H9 (cell line): ENCODE results near the gene CPB1. TPM values are rescaled to one million over a fixed set of nuclear protein-coding genes. Genes with fewer than 3 reads are reported as not detected.

Experiments
- DNase-seq: peaks from one replicate; pipeline ENCODE4 v3.0.0-alpha.2; 2017
- H2AFZ ChIP-seq: one replicate; pipeline ENCODE4 v1.6.1; 2013; ENCODE audit warnings: mild to moderate bottlenecking, low read length, control low read depth, moderate library complexity
- H2AK5ac ChIP-seq: 2 replicates; pipeline ENCODE4 v1.6.1; 2013; ENCODE audit warnings: low read length, control low read depth, mixed read lengths; ENCODE audit not compliant: insufficient read length
- H2BK120ac ChIP-seq: one replicate; pipeline ENCODE4 v1.6.1; 2013; ENCODE audit warnings: low read depth, mild to moderate bottlenecking, low read length, control low read depth, inconsistent platforms; ENCODE audit not compliant: poor library complexity, severe bottlenecking
- H2BK12ac ChIP-seq: 2 replicates; pipeline ENCODE4 v1.6.1; 2013; ENCODE audit warnings: low read length, control low read depth, mixed read lengths, low read depth; ENCODE audit not compliant: insufficient read length
- H2BK15ac ChIP-seq: 2 replicates; pipeline ENCODE4 v1.6.1; 2013; ENCODE audit warnings: low read depth, low read length, control low read depth
- H2BK20ac ChIP-seq: one replicate; pipeline ENCODE4 v1.6.1; 2013; ENCODE audit warnings: low read depth, mild to moderate bottlenecking, low read length, control low read depth, inconsistent platforms; ENCODE audit not compliant: poor library complexity, severe bottlenecking
- H2BK5ac ChIP-seq: 2 replicates; pipeline ENCODE4 v1.6.1; 2013; ENCODE audit warnings: low read length, control low read depth, mixed read lengths; ENCODE audit not compliant: insufficient read length
- H3K14ac ChIP-seq: 2 replicates; pipeline ENCODE4 v1.6.1; 2013; ENCODE audit warnings: low read length, control low read depth; ENCODE audit not compliant: insufficient read depth
- H3K18ac ChIP-seq: 2 replicates; pipeline ENCODE4 v1.6.1; 2013; ENCODE audit warnings: low read depth, mild to moderate bottlenecking, mixed read lengths, low read length, control low read depth; ENCODE audit not compliant: insufficient read length
- H3K23ac ChIP-seq: 2 replicates; pipeline ENCODE4 v1.6.1; 2013; ENCODE audit warnings: low read length, control low read depth, mixed read lengths, low read depth; ENCODE audit not compliant: insufficient read length
- H3K23me2 ChIP-seq: 2 replicates; pipeline ENCODE4 v1.6.1; 2013; ENCODE audit warnings: low read depth, mild to moderate bottlenecking, mixed read lengths, low read length, control low read depth; ENCODE audit not compliant: insufficient read length, poor library complexity, severe bottlenecking
- H3K27ac ChIP-seq: 2 replicates; pipeline ENCODE4 v1.5.1; 2013; ENCODE audit warnings: low read length, control low read depth, mixed read lengths, low read depth; ENCODE audit not compliant: insufficient read length
- H3K27me3 ChIP-seq: 2 replicates; pipeline ENCODE4 v1.6.1; 2013; ENCODE audit warnings: low read length, control low read depth, inconsistent platforms; ENCODE audit not compliant: insufficient read depth
- H3K4ac ChIP-seq: 2 replicates; pipeline ENCODE4 v1.6.1; 2013; ENCODE audit warnings: low read depth, mild to moderate bottlenecking, control low read depth, inconsistent platforms, low read length, moderate library complexity
- H3K4me1 ChIP-seq: 2 replicates; pipeline ENCODE4 v1.6.1; 2013; ENCODE audit warnings: low read length, control low read depth, inconsistent platforms; ENCODE audit not compliant: insufficient read depth
- H3K4me2 ChIP-seq: 2 replicates; pipeline ENCODE4 v1.6.1; 2013; ENCODE audit warnings: low read length, control low read depth, mixed read lengths; ENCODE audit not compliant: insufficient read length, insufficient read depth
- H3K56ac ChIP-seq: 2 replicates; pipeline ENCODE4 v1.6.1; 2013; ENCODE audit warnings: low read depth, mild to moderate bottlenecking, mixed read lengths, low read length, control low read depth; ENCODE audit not compliant: insufficient read length
- H3K79me1 ChIP-seq: 2 replicates; pipeline ENCODE4 v1.6.1; 2013; ENCODE audit warnings: low read depth, mild to moderate bottlenecking, moderate library complexity, low read length, control low read depth, inconsistent platforms; ENCODE audit not compliant: insufficient read depth, poor library complexity, severe bottlenecking
- H3K79me2 ChIP-seq: 2 replicates; pipeline ENCODE4 v1.6.1; 2013; ENCODE audit warnings: low read length, control low read depth, inconsistent platforms; ENCODE audit not compliant: insufficient read depth
- H3K9ac ChIP-seq: 2 replicates; pipeline ENCODE4 v1.6.1; 2013; ENCODE audit warnings: low read length, control low read depth, mixed read lengths; ENCODE audit not compliant: insufficient read length; ENCODE audit errors: extremely low read depth
- H3K9me3 ChIP-seq: one replicate; pipeline ENCODE4 v1.6.1; 2013; ENCODE audit warnings: low read depth, low read length, inconsistent platforms; ENCODE audit not compliant: control insufficient read depth
- H3T11ph ChIP-seq: one replicate; pipeline ENCODE4 v1.6.1; 2013; ENCODE audit warnings: mild to moderate bottlenecking, low read length, control low read depth, inconsistent platforms
- H4K20me1 ChIP-seq: one replicate; pipeline ENCODE4 v1.6.1; 2013; ENCODE audit not compliant: control insufficient read depth, insufficient read length, insufficient read depth
- H4K5ac ChIP-seq: 2 replicates; pipeline ENCODE4 v1.6.1; 2013; ENCODE audit warnings: low read depth, mild to moderate bottlenecking, mixed read lengths, low read length, control low read depth; ENCODE audit not compliant: insufficient read length
- H4K8ac ChIP-seq: replicated peaks from 2 replicates; pipeline ENCODE4 v1.6.1; 2013; ENCODE audit warnings: low read length, control low read depth, mixed read lengths, low read depth; ENCODE audit not compliant: insufficient read length
- H4K91ac ChIP-seq: 2 replicates; pipeline ENCODE4 v1.6.1; 2013; ENCODE audit warnings: low read depth, mild to moderate bottlenecking, moderate library complexity, mixed read lengths, low read length, control low read depth; ENCODE audit not compliant: insufficient read length
- H3K27ac Mint-ChIP-seq, 3 experiments: 2 replicates in 2 of 3; 3 replicates in 1 of 3; pipeline ENCODE4 v1.8.0; 2020 to 2021; ENCODE audit warnings: mixed read lengths in 3 of 3, mild to moderate bottlenecking in 1 of 3, moderate library complexity in 1 of 3
- H3K27me3 Mint-ChIP-seq: 2 replicates; pipeline ENCODE4 v1.8.0; 2021; ENCODE audit warnings: low read depth, mild to moderate bottlenecking, moderate library complexity, mixed read lengths
- H3K36me3 Mint-ChIP-seq, 3 experiments: 2 replicates in 2 of 3; 3 replicates in 1 of 3; pipeline ENCODE4 v1.8.0; 2020 to 2021; ENCODE audit warnings: low read depth in 3 of 3, mixed read lengths in 3 of 3; ENCODE audit not compliant: insufficient read depth in 1 of 3
- H3K4me1 Mint-ChIP-seq, 2 experiments: 2 replicates each; pipeline ENCODE4 v1.8.0; 2020; ENCODE audit warnings: mixed read lengths in 2 of 2
- H3K4me3 Mint-ChIP-seq, 2 experiments: 2 replicates in 1 of 2; 3 replicates in 1 of 2; pipeline ENCODE4 v1.8.0; 2020 to 2021; ENCODE audit warnings: mild to moderate bottlenecking in 2 of 2, mixed read lengths in 2 of 2, moderate library complexity in 1 of 2
- H3K9me3 Mint-ChIP-seq, 2 experiments: 2 replicates in 1 of 2; 3 replicates in 1 of 2; pipeline ENCODE4 v1.8.0; 2020; ENCODE audit warnings: mild to moderate bottlenecking in 2 of 2, mixed read lengths in 2 of 2, moderate library complexity in 1 of 2
- WGBS: extraction: QIAGEN DNeasy Blood & Tissue Kit; methylation state at CpG from one replicate; pipeline ENCODE4 v1.1.7; 2013; ENCODE audit warnings: missing lambda C conversion rate, low lambda C conversion rate, mixed read lengths; ENCODE audit not compliant: insufficient read length; ENCODE audit errors: extremely low coverage; 5-methylcytosine and 5-hydroxymethylcytosine counted together
- total RNA-seq: library from RNA; stranded (reverse); gene quantifications from 2 replicates; pipeline ENCODE4 v1.2.1, GENCODE V29; 2021
- TF ChIP-seq, protein P1 (sequence below): fragments of 200-600 bp; sonication (generic); conservative IDR thresholded peaks from 3 replicates; pipeline ENCODE4 v1.8.0; 2021; ENCODE audit warnings: antibody characterized with exemption, mild to moderate bottlenecking

The CPB1 gene
- total RNA-seq, 1 experiment from 2014 or later = not detected

DNA sequence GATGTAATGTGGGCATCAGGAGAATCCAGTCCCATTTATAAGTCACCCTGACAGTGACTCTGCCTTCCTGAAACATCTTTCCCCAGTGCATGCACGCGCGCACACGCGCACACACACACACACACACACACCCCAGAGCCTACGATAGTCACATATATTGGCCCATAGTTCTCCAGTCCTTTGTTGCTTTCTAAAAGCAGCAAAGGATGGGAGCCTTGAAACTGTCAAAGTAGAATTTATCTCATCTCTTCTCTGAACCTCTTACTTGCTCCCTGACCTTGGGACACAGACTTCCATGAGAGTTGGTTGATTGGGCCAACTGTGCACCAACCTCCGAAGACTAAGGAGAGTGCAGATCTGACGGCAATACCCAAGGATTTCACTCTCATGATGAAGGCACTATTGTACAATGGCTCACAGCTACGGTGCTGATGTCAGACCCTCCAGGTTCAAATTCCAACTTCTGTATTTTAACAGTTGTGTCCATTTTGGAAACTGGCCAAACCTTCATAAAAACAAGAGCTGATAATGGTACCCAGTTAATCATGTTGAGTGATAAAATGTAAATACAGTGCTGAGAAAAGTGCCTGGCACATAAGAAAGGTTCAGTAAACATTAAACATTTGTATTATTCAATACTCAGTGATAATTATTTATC lies 45.8 kb downstream of the CPB1 start:
- no peak overlapping the region for H2BK20ac ChIP-seq
- H3K4me1 ChIP-seq = no peaks in the 10 kb centered on the region
- H3K4me1 Mint-ChIP-seq = no peaks in the 10 kb centered on the region
- H3T11ph ChIP-seq = no peak overlapping the region
- H3K56ac ChIP-seq = no peak overlapping the region
- H3K27ac Mint-ChIP-seq = no peak overlapping the region
- no peaks in the 10 kb centered on the region for H3K9me3 Mint-ChIP-seq
- H3K27me3 ChIP-seq = no peaks in the 10 kb centered on the region
- no peak overlapping the region for H2BK15ac ChIP-seq
- no peaks in the 10 kb centered on the region for H4K20me1 ChIP-seq
- H3K4me3 Mint-ChIP-seq = no peak overlapping the region
- DNase-seq = no peak
- no peaks in the 10 kb centered on the region for H3K9me3 ChIP-seq
- no peak overlapping the region for H2AFZ ChIP-seq
- no peak overlapping the region for H2AK5ac ChIP-seq
- no peaks in the 10 kb centered on the region for H3K79me2 ChIP-seq
- H3K36me3 Mint-ChIP-seq = no peaks in the 10 kb centered on the region
- no peak overlapping the region for H2BK120ac ChIP-seq
- no peaks in the 10 kb centered on the region for H3K79me1 ChIP-seq
- H4K5ac ChIP-seq = no peak overlapping the region
- H3K18ac ChIP-seq = no peak overlapping the region
- H2BK12ac ChIP-seq = no peak overlapping the region
- no peak overlapping the region for H2BK5ac ChIP-seq
- no CpG with 5 or more reads among the region's 9 CpGs for WGBS
- H4K8ac ChIP-seq = no peak overlapping the region
- H3K27me3 Mint-ChIP-seq = no peaks in the 10 kb centered on the region
- H3K14ac ChIP-seq = no peak overlapping the region
- TF ChIP-seq, protein P1, sequence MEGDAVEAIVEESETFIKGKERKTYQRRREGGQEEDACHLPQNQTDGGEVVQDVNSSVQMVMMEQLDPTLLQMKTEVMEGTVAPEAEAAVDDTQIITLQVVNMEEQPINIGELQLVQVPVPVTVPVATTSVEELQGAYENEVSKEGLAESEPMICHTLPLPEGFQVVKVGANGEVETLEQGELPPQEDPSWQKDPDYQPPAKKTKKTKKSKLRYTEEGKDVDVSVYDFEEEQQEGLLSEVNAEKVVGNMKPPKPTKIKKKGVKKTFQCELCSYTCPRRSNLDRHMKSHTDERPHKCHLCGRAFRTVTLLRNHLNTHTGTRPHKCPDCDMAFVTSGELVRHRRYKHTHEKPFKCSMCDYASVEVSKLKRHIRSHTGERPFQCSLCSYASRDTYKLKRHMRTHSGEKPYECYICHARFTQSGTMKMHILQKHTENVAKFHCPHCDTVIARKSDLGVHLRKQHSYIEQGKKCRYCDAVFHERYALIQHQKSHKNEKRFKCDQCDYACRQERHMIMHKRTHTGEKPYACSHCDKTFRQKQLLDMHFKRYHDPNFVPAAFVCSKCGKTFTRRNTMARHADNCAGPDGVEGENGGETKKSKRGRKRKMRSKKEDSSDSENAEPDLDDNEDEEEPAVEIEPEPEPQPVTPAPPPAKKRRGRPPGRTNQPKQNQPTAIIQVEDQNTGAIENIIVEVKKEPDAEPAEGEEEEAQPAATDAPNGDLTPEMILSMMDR = no peak
- H3K23ac ChIP-seq = no peak overlapping the region
- no peak overlapping the region for H3K27ac ChIP-seq
- no peak overlapping the region for H4K91ac ChIP-seq
- H3K23me2 ChIP-seq = no peaks in the 10 kb centered on the region
- no peak overlapping the region for H3K4me2 ChIP-seq
- H3K4ac ChIP-seq = no peak overlapping the region
- no peak overlapping the region for H3K9ac ChIP-seq
